Endothelial cell of umbilical vein (primary cell): ENCODE measurements around the gene SAA4. TPM values are rescaled to one million over a fixed set of nuclear protein-coding genes. Genes with fewer than 3 reads are reported as not detected.
"Not testable (repeated sequence)": the region's sequence is repeated elsewhere in the genome, so short reads cannot be mapped to it uniquely, and the experiment has no call there.

Source experiments
- BruUV-seq: library from RNA; stranded (reverse); fragments of 400-500 nt; replicated peaks from 2 replicates; lab custom pipeline; 2021; lab: Mats Ljungman, UMichigan
- CTCF ChIA-PET: fragments of 300-600, 350-600 bp; sonication (Branson Sonifier 250); formaldehyde crosslinking; loops from one replicate; lab custom pipeline; 2021; ENCODE audit warnings: antibody characterized with exemption, inconsistent platforms; lab: Charles Lee
- POLR2A ChIA-PET: fragments of 300-600, 350-600 bp; sonication (Branson Sonifier 250); formaldehyde crosslinking; loops from one replicate; lab custom pipeline; 2021; ENCODE audit warnings: antibody characterized with exemption, inconsistent platforms; lab: Charles Lee
- DNase-seq: peaks from one replicate; pipeline ENCODE4 v3.0.0-alpha.2; 2011; ENCODE audit warnings: low read depth, low spot score
- FAIRE-seq: peaks from 2 replicates; lab custom pipeline; 2011; peaks lifted over from hg19 to GRCh38; lab: Jason Lieb, UNC
- H2AFZ ChIP-seq: 2 replicates; pipeline ENCODE4 v1.6.0; 2012; ENCODE audit warnings: low read depth, low read length, control low read depth, inconsistent platforms
- H3K27ac ChIP-seq: 2 replicates; pipeline ENCODE4 v1.5.1; 2011; ENCODE audit warnings: low read depth, mild to moderate bottlenecking, control low read depth, low read length, moderate library complexity; ENCODE audit not compliant: insufficient read depth
- H3K27me3 ChIP-seq, 2 experiments: 2 replicates each; pipeline versions ENCODE4 v1.6.0 to v1.6.1; 2011; ENCODE audit warnings: low read length in 2 of 2, mixed read lengths in 1 of 2; ENCODE audit not compliant: control insufficient read depth in 2 of 2, insufficient read depth in 2 of 2
- H3K36me3 ChIP-seq, 2 experiments: 2 replicates in 1 of 2; 3 replicates in 1 of 2; pipeline ENCODE4 v1.5.1; 2011; ENCODE audit warnings: low read length in 2 of 2, mild to moderate bottlenecking in 1 of 2, moderate library complexity in 1 of 2; ENCODE audit not compliant: control insufficient read depth in 2 of 2, insufficient read depth in 2 of 2; ENCODE audit errors: extremely low read depth in 1 of 2
- H3K4me1 ChIP-seq: 3 replicates; pipeline ENCODE4 v1.5.1; 2011; ENCODE audit warnings: mild to moderate bottlenecking, low read length; ENCODE audit not compliant: control insufficient read depth, insufficient read depth; ENCODE audit errors: extremely low read depth
- H3K4me2 ChIP-seq: 2 replicates; pipeline ENCODE4 v1.6.1; 2011; ENCODE audit warnings: low read length, control low read depth, mixed read lengths; ENCODE audit not compliant: insufficient read depth
- H3K4me3 ChIP-seq, 3 experiments: fragments of 200-600 bp in 1 of 3; sonication (generic), shearing (Covaris generic) in 1 of 3; replicated peaks in 1 of 3; 2 replicates each; pipeline ENCODE4 v1.5.1; 2011 to 2016; ENCODE audit warnings: control low read depth in 3 of 3, low read length in 3 of 3, mild to moderate bottlenecking in 2 of 3, inconsistent platforms in 1 of 3, low read depth in 1 of 3, moderate library complexity in 1 of 3; ENCODE audit not compliant: insufficient read depth in 1 of 3
- H3K79me2 ChIP-seq: 2 replicates; pipeline ENCODE4 v1.6.0; 2012; ENCODE audit warnings: low read length, inconsistent platforms; ENCODE audit not compliant: control insufficient read depth, insufficient read depth
- H3K9ac ChIP-seq: replicated peaks from 2 replicates; pipeline ENCODE3; 2011; ENCODE audit warnings: low read length, control low read depth; ENCODE audit not compliant: insufficient read depth; ENCODE audit errors: extremely low read depth
- H3K9me1 ChIP-seq: replicated peaks from 3 replicates; pipeline ENCODE4 v1.6.0; 2011; ENCODE audit warnings: mild to moderate bottlenecking, low read length; ENCODE audit not compliant: control insufficient read depth, insufficient read depth; ENCODE audit errors: extremely low read depth
- H3K9me3 ChIP-seq: replicated peaks from 2 replicates; pipeline ENCODE4 v1.5.1; 2012; ENCODE audit warnings: low read length, inconsistent platforms; ENCODE audit not compliant: control insufficient read depth, insufficient read depth
- H4K20me1 ChIP-seq: replicated peaks from 2 replicates; pipeline ENCODE3; 2011; ENCODE audit warnings: mild to moderate bottlenecking, low read length; ENCODE audit not compliant: control insufficient read depth, insufficient read depth; ENCODE audit errors: extremely low read depth
- CTCF ChIP-seq, 2 donors: IDR thresholded peaks; 1 replicate in 1 of 2; 2 replicates in 1 of 2; pipeline ENCODE4 v1.5.1; 2011; ENCODE audit warnings: low read length in 2 of 2, mild to moderate bottlenecking in 2 of 2, moderate library complexity in 2 of 2, control low read depth in 1 of 2, inconsistent platforms in 1 of 2, low read depth in 1 of 2; ENCODE audit not compliant: insufficient read depth in 1 of 2; ENCODE audit errors: extremely low read depth in 1 of 2
- EZH2 ChIP-seq: IDR thresholded peaks from 2 replicates; pipeline ENCODE4 v1.6.1; 2012; ENCODE audit warnings: borderline replicate concordance, low read depth, mild to moderate bottlenecking, moderate library complexity, low read length, inconsistent platforms; ENCODE audit not compliant: severe bottlenecking
- FOS ChIP-seq: IDR thresholded peaks from 2 replicates; pipeline ENCODE4 v1.6.1; 2011; ENCODE audit warnings: mild to moderate bottlenecking, low read length, moderate library complexity, borderline replicate concordance; ENCODE audit not compliant: insufficient read depth
- GATA2 ChIP-seq: IDR thresholded peaks from 2 replicates; pipeline ENCODE4 v1.7.0; 2011; ENCODE audit warnings: low read depth, mild to moderate bottlenecking, moderate library complexity, mixed read lengths, low read length; ENCODE audit not compliant: insufficient read length, insufficient read depth
- JUN ChIP-seq: IDR thresholded peaks from 2 replicates; pipeline ENCODE4 v1.6.1; 2011; ENCODE audit warnings: borderline replicate concordance, low read depth; ENCODE audit not compliant: insufficient read length, insufficient read depth
- MAX ChIP-seq: IDR thresholded peaks from 2 replicates; pipeline ENCODE4 v1.6.1; 2011; ENCODE audit not compliant: insufficient read depth, insufficient read length
- MYC ChIP-seq: IDR thresholded peaks from one replicate; pipeline ENCODE4 v1.6.1; 2011; ENCODE audit warnings: mild to moderate bottlenecking, low read depth, low read length
- POLR2A ChIP-seq: IDR thresholded peaks from 2 replicates; pipeline ENCODE4 v1.6.1; 2012; ENCODE audit warnings: low read depth, mild to moderate bottlenecking, control low read depth, low read length
- POLR2AphosphoS5 ChIP-seq: IDR thresholded peaks from 2 replicates; pipeline ENCODE4 v1.6.1; 2012; ENCODE audit warnings: low read depth, mild to moderate bottlenecking, control low read depth, low read length, moderate library complexity; ENCODE audit not compliant: insufficient read depth
- dilution Hi-C: fragments of 300-500 bp; cut with MboI; formaldehyde crosslinking; loops from one replicate; pipeline ENCODE4 v1.15.0; 2019; ENCODE audit warnings: low sequenced_read_pairs; ENCODE audit not compliant: extremely low pct_ligation_motif_present
- intact Hi-C: fragments of 100-400 bp; cut with micrococcal nuclease; formaldehyde crosslinking; loops from one replicate; pipeline ENCODE4 v1.10.0; 2022
- polyA plus RNA-seq, 4 experiments: library from polyadenylated mRNA; depleted of rRNA in 3 of 4; stranded (reverse) in 3 of 4; unstranded in 1 of 4; fragments of >200 nt; gene quantifications; 2 replicates each; pipeline versions ENCODE4 v1.2.1 to v1.2.3, GENCODE V29; 2011 to 2012; ENCODE audit warnings: missing spikeins in 1 of 4
- total RNA-seq: library from RNA; stranded (reverse); gene quantifications from 2 replicates; pipeline ENCODE4 v1.2.3, GENCODE V29; 2021

SAA4 gene
- total and polyA plus RNA-seq, 2 donors (not counting 3 experiments of a cell fraction or from before 2014, with no cell fraction given) = not detected

GRCh38 chr11:18267335-18268133, 30.9 kb upstream of the SAA4 start:
- H3K4me2 ChIP-seq, CTCF ChIA-PET, H3K9me1 ChIP-seq, H3K4me3 ChIP-seq, H3K36me3 ChIP-seq, H3K27me3 ChIP-seq, FAIRE-seq, H3K9me3 ChIP-seq, DNase-seq, intact Hi-C loops, H3K79me2 ChIP-seq, H3K9ac ChIP-seq, dilution Hi-C loops, H3K27ac ChIP-seq, POLR2A ChIA-PET, H2AFZ ChIP-seq, H3K4me1 ChIP-seq, H4K20me1 ChIP-seq, BruUV-seq: not testable (repeated sequence)

- Histone ChIP-seq H3K9me3 (no peaks in the 10 kb centered on the region), H3K79me2 (no peaks in the 10 kb centered on the region), H3K9ac (no peak within 1 kb of the TSS), H3K27me3 (no peaks in the 10 kb centered on the region), H3K4me3 (no peak within 1 kb of the TSS), H2AFZ (no peak within 1 kb of the TSS), H3K36me3 (no peaks in the 10 kb centered on the region), H3K4me2 (no peak within 1 kb of the TSS), H3K4me1 (no peaks in the 10 kb centered on the region), H3K9me1 (no peaks in the 10 kb centered on the region), H3K27ac (no peak within 1 kb of the TSS), H4K20me1 (no peaks in the 10 kb centered on the region)
- DNase-seq (no peak), FAIRE-seq (no peak)
- ChIA-PET POLR2A (no interaction called here), CTCF (no interaction called here)
- intact Hi-C loops (no loop called here), dilution Hi-C loops (no loop called here)
- no TSS peak for BruUV-seq
- no peak for TF ChIP-seq MAX
- no peak for TF ChIP-seq MYC
- TF ChIP-seq POLR2A = no peak
- no peak for TF ChIP-seq FOS
- no peak for TF ChIP-seq CTCF (IDR thresholded peaks at IDR 0.05; ENCODE audit: extremely low read depth in 1 of 2, insufficient read depth in 1 of 2, low read depth in 1 of 2, low read length in 2 of 2)
- TF ChIP-seq EZH2 = no peak
- no peak for TF ChIP-seq POLR2AphosphoS5
- TF ChIP-seq GATA2 = no peak
- no peak for TF ChIP-seq JUN
Measured at GRCh38 chr11:18265949-18266348, 29.3 kb upstream of the SAA4 start, which contains the start of gene SAA1. SAA1 (plus strand) TSS chr11:18266264; CDS start chr11:18266888, 624 bp downstream.
